Ascending aorta (tissue), 2 donors: ENCODE measurements around the gene DCHS1. TPM values are rescaled to one million over a fixed set of nuclear protein-coding genes. Genes with fewer than 3 reads are reported as not detected.

Experiments used
- DNase-seq, 2 donors: peaks; one replicate each; pipeline ENCODE4 v3.0.0-alpha.2; 2019; ENCODE audit warnings: low spot score in 2 of 2
- H3K27ac ChIP-seq, 2 donors: fragments of 200-600 bp; sonication (generic); one replicate each; pipeline ENCODE4 v1.5.1; 2016 to 2017; ENCODE audit warnings: mild to moderate bottlenecking in 1 of 2
- H3K27me3 ChIP-seq: fragments of 200-600 bp; sonication (generic); one replicate; pipeline ENCODE4 v1.5.1; 2017
- H3K36me3 ChIP-seq, 2 donors: fragments of 200-600 bp; sonication (generic); one replicate each; pipeline ENCODE4 v1.5.1; 2016
- H3K4me1 ChIP-seq, 2 donors: fragments of 200-600 bp; sonication (generic); one replicate each; pipeline ENCODE4 v1.5.1; 2016 to 2017; ENCODE audit warnings: mild to moderate bottlenecking in 1 of 2
- H3K4me3 ChIP-seq, 2 donors: fragments of 200-600 bp; sonication (generic); one replicate each; pipeline ENCODE4 v1.5.1; 2016 to 2017; ENCODE audit warnings: mild to moderate bottlenecking in 1 of 2
- H3K9me3 ChIP-seq, 2 donors: fragments of 200-600 bp; sonication (generic); one replicate each; pipeline ENCODE4 v1.5.1; 2016
- CTCF ChIP-seq, 3 experiments: fragments of 200-600 bp in 2 of 3; fragments of 450-650 bp in 1 of 3; sonication (generic) in 2 of 3; IDR thresholded peaks; one replicate each; pipeline ENCODE4 v1.5.1; 2016 to 2019; ENCODE audit warnings: antibody characterized with exemption in 3 of 3, mild to moderate bottlenecking in 1 of 3, moderate library complexity in 1 of 3
- intact Hi-C: fragments of 100-400 bp; cut with DNase I; formaldehyde crosslinking; loops from one replicate; pipeline ENCODE4 v1.15.1; 2023
- total RNA-seq: library from RNA; depleted of rRNA; stranded (reverse); fragments of >200 nt; gene quantifications from one replicate; pipeline ENCODE4 v1.1.0, GENCODE V29; 2016

The DCHS1 gene
- total RNA-seq, 1 donor from 2014 or later = 58.0 TPM

- H3K27me3 ChIP-seq = no peaks in the 10 kb centered on the region
- TF ChIP-seq CTCF (IDR thresholded peaks at IDR 0.05) = no peak
- peak overlapping the region; percentile 95 to 97 for H3K27ac ChIP-seq
- DNase-seq = peak; percentile 83 to 98
- no peaks in the 10 kb centered on the region for H3K9me3 ChIP-seq
- peaks cover 30 to 50% of the 10 kb centered on the region in 2 donors for H3K4me1 ChIP-seq
- intact Hi-C loops = loop anchor here (2.0 to 10.0 kb wide), 2 partner anchors 132 to 1378 kb away; partner anchors contain the start of gene EIF3F
- H3K4me3 ChIP-seq = peak overlapping the region; percentile 64 to 92
- peaks cover 34 to 39% of the 10 kb centered on the region in 2 donors for H3K36me3 ChIP-seq
Measured at GRCh38 chr11:6606471-6607189, 49.0 kb downstream of the DCHS1 start.

GRCh38 chr11:6604790-6605189 is 50.8 kb downstream of the DCHS1 start:
- no peaks in the 10 kb centered on the region for H3K9me3 ChIP-seq
- no peaks in the 10 kb centered on the region for H3K27me3 ChIP-seq
- no peak for DNase-seq
- H3K36me3 ChIP-seq = peaks cover 35 to 37% of the 10 kb centered on the region in 2 donors
- intact Hi-C loops = loop anchor here (5.0 to 10.0 kb wide), 2 partner anchors 212 to 1380 kb away; partner anchors contain the start of genes EIF3F and SMPD1
- H3K4me1 ChIP-seq = peaks cover 30 to 42% of the 10 kb centered on the region in 2 donors
- peak overlapping the region; percentile 64 to 92 for H3K4me3 ChIP-seq
- no peak for TF ChIP-seq CTCF (IDR thresholded peaks at IDR 0.05)
- H3K27ac ChIP-seq = peak overlapping the region; percentile 95 to 97

GRCh38 chr11:6604081-6604626 is 51.5 kb downstream of the DCHS1 start:
- Histone ChIP-seq H3K36me3 (peaks cover 35 to 37% of the 10 kb centered on the region in 2 donors), H3K9me3 (no peaks in the 10 kb centered on the region), H3K4me1 (peaks cover 30 to 40% of the 10 kb centered on the region in 2 donors), H3K27me3 (no peaks in the 10 kb centered on the region), H3K27ac (peak overlapping the region; percentile 95 to 97), H3K4me3 (peak overlapping the region; percentile 64 to 92)
- peak in 1 of 2 donors; percentile 77 for DNase-seq
- no peak for TF ChIP-seq CTCF (IDR thresholded peaks at IDR 0.05)
- intact Hi-C loops = loop anchor here (5.0 to 10.0 kb wide), 2 partner anchors 212 to 1381 kb away; partner anchors contain the start of genes EIF3F and SMPD1

DNA sequence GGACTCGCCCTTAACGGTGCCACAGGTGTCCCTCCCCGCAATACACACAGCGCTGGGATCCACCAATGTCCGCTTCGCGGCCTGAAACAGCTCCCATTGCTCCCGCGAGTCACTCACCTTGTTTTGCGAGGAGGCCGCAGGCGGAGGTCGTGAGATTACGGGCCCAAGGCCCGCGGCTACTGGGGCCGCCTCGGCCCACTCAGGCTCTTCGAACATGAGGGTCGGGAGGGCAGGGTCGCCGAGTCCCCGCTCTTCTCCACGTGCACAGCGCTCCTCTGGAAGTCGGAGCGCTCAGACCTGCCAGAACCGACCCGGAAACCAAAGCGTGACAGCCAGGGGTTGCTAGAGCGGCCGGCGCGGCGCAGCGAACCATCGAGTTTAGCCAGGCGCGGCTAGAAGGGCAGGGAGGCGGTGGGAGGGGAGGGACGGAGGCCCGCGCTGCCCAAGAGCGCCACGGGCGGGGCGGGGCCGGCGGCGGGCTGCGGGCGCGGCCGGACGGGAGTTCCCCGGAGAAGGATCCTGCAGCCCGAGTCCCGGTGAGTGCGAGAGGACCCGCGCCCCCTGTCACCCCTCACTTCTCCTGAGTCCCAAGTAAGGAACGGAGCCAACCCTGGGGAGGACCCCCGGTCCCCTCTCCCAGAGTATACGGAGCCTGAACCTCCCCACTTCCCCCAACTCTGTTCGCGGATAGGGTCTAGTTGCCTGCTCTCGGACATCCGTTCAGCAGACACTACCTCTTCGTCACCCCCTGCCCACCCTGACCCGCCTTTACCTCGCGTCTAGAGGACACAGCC is 52.1 kb downstream of the DCHS1 start, which contains the start of the genes ILK and RRP8:
Gene ILK (plus strand): TSS at position 488 of the 794 bp plus-strand sequence. CDS start 498 bp downstream, outside the sequence.
Gene RRP8 (minus strand): TSS at position 330 of the 794 bp plus-strand sequence. CDS start 114 bp downstream, at position 216.
- TF ChIP-seq CTCF (IDR thresholded peaks at IDR 0.05) = peak in 1 of 3 experiments; percentile 40
- H3K4me3 ChIP-seq = peak within 1 kb of the TSS; percentile 64 to 92
- no peaks in the 10 kb centered on the region for H3K27me3 ChIP-seq
- peak within 1 kb of the TSS; percentile 95 to 97 for H3K27ac ChIP-seq
- H3K4me1 ChIP-seq = peaks cover 25 to 34% of the 10 kb centered on the region in 2 donors
- H3K36me3 ChIP-seq = peaks cover 32 to 37% of the 10 kb centered on the region in 2 donors
- H3K9me3 ChIP-seq = no peaks in the 10 kb centered on the region
- intact Hi-C loops = loop anchor here (1.0 to 10.0 kb wide), 4 partner anchors 73 to 1381 kb away; partner anchors contain the start of genes EIF3F, MRPL17 and SMPD1
- peak; percentile 59 to 95 for DNase-seq
